Adrenal gland (tissue), 5 donors: Measurements from ENCODE around the gene FEV.

ENCODE experiments used
- CTCF ChIP-seq, 6 experiments: fragments of 450-650 bp in 4 of 6; fragments of 200-600 bp in 2 of 6; sonication (generic) in 1 of 6; IDR thresholded peaks; 1 replicate in 5 of 6; 2 replicates in 1 of 6; pipeline versions ENCODE4 v1.5.1 to v1.8.0; 2016 to 2021; ENCODE audit warnings: antibody characterized with exemption in 6 of 6, mild to moderate bottlenecking in 2 of 6, moderate library complexity in 1 of 6
- POLR2A ChIP-seq, 2 donors: fragments of 450-650 bp; IDR thresholded peaks; one replicate each; pipeline ENCODE4 v1.6.1; 2017; ENCODE audit warnings: antibody characterized with exemption in 2 of 2, mild to moderate bottlenecking in 2 of 2, moderate library complexity in 1 of 2
- donor health status: DM: no; HTN: no; CAD: no.

- TF ChIP-seq CTCF (IDR thresholded peaks at IDR 0.05): no peak
- no peak for TF ChIP-seq POLR2A (IDR thresholded peaks at IDR 0.05)
These were observed 23.1 kb downstream of the FEV start for GRCh38 chr2:218961651-218962570.
